Suppressor macrophage treated with lipopolysaccharide for 4 hours (primary cell): Measurements from ENCODE around the gene PDIK1L.

Experiments
- DNase-seq: peaks from one replicate; pipeline ENCODE4 v3.0.0-alpha.2; 2020

PDIK1L gene

GRCh38 chr1:26158271-26158907 is 46.8 kb downstream of the PDIK1L start:
- no peak for DNase-seq

- DNase-seq, result no peak
Observed at GRCh38 chr1:26158908-26159742, 47.5 kb downstream of the PDIK1L start, which contains the start of gene FAM110D. Gene FAM110D (plus strand): TSS chr1:26159079. CDS start chr1:26161292, 2,213 bp downstream.

GRCh38 chr1:26159743-26160039 is 48.1 kb downstream of the PDIK1L start:
- DNase-seq, result no peak

GRCh38 chr1:26160527-26161414 is 49.1 kb downstream of the PDIK1L start:
- no peak for DNase-seq

- DNase-seq, result peak; percentile 52
Observed at GRCh38 chr1:26161415-26162219, 50.0 kb downstream of the PDIK1L start.

DNA sequence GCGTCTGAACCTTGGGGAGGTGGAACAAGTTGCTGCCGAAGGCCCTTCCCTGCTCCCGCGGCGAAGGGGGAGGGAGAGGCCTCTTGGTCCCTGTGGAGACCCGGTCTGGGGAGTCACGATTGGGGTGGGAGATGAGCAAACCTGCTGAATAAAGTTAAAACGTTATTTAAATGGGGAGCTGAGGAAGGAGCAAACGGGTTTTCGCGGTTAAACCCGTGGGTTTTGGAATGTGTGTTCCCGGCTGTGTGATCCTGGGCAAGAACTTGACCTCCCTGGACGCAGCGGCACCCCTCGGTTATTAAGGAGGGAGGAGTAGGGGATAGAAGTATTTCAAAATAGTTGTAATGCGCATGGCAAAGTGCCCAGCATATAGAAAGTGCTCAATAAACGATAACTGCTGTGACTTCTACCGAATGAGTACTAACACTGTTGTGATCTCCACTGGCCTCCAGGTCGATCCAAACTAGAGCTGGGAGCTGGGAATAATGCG is 50.6 kb downstream of the PDIK1L start:
- DNase-seq, result no peak

GRCh38 chr1:26163684-26164035 is 52.0 kb downstream of the PDIK1L start:
- no peak for DNase-seq

DNA sequence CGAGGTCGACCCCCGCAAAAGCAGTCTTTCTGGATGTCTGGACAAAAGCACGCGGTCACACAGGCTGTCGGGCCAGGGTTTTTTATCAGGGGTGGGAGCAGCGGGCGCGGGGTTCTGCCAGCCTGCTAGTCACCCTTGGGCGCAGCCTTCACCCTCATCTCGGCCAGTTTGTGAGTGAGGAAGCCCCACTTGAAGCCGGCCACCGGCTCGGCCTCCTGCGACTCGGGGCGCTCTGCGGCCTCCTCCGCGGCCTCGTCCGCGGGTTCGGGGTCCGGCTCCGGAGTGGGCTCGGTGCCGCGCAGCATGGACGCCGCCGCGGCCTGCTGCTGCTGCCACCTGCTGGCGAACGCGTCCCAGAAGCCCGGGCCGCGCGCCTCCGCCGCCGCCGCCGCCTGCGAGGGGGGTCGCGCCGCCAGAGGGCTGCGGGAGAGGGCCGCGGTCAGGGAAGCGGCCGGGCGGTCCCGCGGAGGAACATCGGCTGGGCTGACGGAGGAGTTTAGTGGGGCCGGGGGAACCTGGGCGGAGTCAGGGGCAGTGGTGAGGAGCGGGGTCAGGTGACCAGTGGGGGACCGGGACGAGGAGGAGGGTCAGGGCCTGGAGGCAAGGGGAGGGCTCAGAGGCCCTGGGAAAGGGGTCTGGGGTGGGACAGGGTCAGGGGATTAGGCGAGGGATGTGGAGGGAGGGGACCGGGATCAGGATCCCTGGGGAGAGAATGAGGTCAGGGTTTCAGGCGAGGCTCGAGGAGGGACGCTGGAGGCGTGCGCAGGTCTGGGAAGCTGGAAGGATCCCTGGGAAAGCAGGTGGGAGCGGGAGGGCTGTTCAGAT is 52.6 kb downstream of the PDIK1L start:
- peak; percentile 58 for DNase-seq

DNA sequence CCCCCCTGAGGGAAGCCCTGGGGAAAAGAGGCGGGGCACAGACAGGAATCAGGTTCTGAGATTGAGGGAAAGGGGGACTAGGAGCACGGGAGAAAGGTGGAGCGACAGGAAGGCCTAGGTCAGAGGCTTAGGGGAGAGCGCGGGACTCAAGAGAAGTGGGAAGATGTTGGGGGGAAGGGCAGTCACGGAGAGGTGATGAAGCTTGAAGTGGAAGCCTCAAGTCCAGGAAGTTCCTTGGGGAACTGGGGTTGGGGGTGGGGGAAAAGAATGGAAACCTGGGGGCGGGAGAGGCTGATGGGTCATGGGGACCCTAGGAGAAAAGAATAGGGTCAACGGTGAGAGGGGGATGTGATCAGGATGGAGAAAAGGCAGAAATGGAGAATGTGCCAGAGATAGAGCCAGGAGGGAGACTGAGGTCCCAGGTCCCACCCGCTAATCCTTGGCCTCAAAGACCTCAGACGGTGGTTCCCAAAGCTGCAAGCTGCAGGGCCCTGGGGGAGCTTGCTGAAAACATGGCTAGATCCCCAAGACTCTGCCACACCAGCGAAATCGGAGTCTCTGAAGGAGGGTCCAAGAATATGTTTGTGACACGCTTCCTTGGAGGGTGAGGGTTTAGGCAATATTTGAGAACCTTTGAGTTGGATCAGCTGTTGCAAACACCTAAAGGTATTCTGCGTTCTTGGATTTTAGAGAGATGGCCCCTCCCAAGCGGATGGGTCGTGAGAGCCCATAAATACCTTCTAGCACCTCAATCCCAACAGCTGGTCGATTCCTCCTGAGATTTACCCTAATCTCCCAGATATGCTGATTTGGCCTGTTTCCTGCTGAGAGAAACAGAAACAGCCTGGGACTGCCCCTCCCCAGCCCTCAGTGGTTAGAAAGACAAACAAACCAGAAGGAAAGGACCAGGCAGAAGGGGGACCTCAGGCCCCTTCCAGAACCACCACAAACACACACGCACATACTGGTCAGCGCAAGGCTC is 53.5 kb downstream of the PDIK1L start:
- DNase-seq, result no peak

DNA sequence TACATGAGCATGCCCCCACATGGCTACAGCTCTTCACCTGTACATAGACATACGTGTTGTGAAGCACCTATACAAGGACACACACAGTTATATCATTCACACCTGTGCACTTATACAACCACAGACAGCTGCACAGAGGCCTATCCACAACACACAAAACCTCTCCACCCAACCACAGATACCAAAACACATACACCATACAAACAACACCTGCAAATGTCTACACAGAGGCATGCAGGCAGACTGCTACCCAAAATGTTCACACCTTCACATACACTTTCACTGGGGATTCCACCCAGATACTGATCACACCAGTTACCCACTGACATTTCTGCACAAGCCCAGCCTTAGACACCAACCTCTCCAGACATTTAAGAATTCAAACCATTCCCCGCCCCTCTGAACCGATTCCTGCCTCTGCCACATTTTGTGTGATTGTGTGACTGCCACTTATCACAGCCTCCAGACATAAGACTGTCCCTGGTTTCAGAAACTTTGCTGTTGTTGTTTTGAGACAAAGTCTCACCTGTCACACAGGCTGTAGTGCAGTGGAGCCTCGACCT is 55.2 kb downstream of the PDIK1L start:
- DNase-seq, result no peak

- no peak for DNase-seq
Observed at GRCh38 chr1:26168410-26169197, 57.0 kb downstream of the PDIK1L start, which contains the start of gene C1orf232. Gene C1orf232 (minus strand): TSS chr1:26168963. CDS start chr1:26168499, 464 bp downstream.

GRCh38 chr1:26169198-26169554 is 57.6 kb downstream of the PDIK1L start:
- no peak for DNase-seq

DNA sequence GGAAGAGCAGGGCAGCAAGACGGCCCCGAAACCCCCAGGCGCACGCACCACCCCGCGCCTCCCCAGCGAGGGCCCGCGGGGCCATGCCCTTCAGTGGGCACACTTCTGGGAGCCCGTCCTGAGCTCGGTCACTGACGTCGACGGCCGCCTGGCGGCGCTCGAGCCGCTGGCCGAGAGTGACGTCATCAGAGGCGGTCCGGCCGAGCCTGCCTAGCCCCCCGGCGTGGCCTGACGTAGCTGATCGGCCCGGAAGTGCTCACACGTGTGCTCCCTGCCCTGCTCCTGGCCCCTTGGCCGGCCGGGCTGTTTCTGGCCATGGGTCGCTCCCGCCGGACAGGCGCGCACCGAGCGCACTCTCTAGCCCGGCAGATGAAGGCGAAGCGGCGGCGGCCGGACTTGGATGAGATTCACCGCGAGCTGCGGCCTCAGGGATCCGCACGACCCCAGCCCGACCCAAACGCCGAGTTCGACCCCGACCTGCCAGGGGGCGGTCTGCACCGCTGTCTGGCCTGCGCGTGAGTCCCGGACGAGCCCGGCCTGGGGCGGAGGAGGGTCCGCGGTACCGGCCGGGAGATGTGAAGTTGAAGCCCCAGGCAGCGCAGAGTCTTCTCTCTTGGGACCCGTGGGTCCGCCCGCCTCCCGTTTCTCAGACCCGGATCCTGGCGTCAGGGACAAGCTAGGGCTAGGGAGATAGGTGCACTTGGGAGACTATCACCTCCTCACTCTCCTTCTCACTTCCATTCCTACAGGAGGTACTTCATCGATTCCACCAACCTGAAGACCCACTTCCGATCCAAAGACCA is 58.2 kb downstream of the PDIK1L start, which contains the start of gene ZNF593:
Gene ZNF593, plus strand, starts transcription at position 240 of the 803 bp plus-strand sequence. Its CDS starts 76 bp downstream, at position 316.
- peak; percentile 96 for DNase-seq

DNA sequence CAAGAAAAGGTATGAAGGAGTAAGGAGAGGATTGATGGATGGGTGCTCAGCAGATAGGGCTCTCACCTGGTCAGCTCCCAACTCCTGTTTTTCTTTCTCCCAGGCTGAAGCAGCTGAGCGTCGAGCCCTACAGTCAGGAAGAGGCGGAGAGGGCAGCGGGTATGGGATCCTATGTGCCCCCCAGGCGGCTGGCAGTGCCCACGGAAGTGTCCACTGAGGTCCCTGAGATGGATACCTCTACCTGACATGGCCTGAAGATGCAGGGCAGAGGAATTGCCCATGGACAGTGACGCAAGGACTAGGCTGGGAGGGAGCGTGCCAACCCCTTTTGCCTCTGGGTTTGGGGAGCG is 58.8 kb downstream of the PDIK1L start:
- DNase-seq, result no peak

GRCh38 chr1:26171084-26172072 is 59.8 kb downstream of the PDIK1L start, which contains the start of gene ZNF593OS:
Gene ZNF593OS (minus strand): TSS chr1:26171832. CDS start chr1:26171661, 171 bp downstream.
- no peak for DNase-seq
